ENCODE measurements around the gene SPON1. TPM values are rescaled to one million over a fixed set of nuclear protein-coding genes. Genes with fewer than 3 reads are reported as not detected.

SPON1 gene
- total and polyA plus RNA-seq, 10 of the 15 experiments (the other 5 are each of a cell fraction or from before 2014, with no cell fraction given) = 0.13 to 1.1 (median 0.18) TPM; not detected in 5

GRCh38 chr11:13923182-13923581 lies 39.3 kb upstream of the SPON1 start:
- POLR2A ChIA-PET = no interaction called here
- in situ Hi-C loops (cut with MboI) = no loop called here
- no peaks in the 10 kb centered on the region for H3K36me3 ChIP-seq (ENCODE audit: control insufficient read depth in 2 of 2, insufficient read depth in 2 of 2, low read length in 1 of 2)
- no TSS peak for BruUV-seq (replicated peaks)
- no peaks in the 10 kb centered on the region for H4K20me1 ChIP-seq (ENCODE audit: control insufficient read depth, insufficient read depth)
- H3K27ac ChIP-seq (ENCODE audit: control insufficient read depth, insufficient read depth) = no peak overlapping the region
- no peak for TF ChIP-seq RAD51 (IDR thresholded peaks at IDR 0.05)
- no peak for TF ChIP-seq CEBPZ (IDR thresholded peaks at IDR 0.05; ENCODE audit: low read depth, low read length)
- TF ChIP-seq SPI1 (IDR thresholded peaks at IDR 0.05; ENCODE audit: borderline replicate concordance, insufficient read depth, low read depth, low read length) = no peak
- no peak for TF ChIP-seq CHD4 (IDR thresholded peaks at IDR 0.05)
- no peak for TF ChIP-seq KAT2A (conservative IDR thresholded peaks at IDR 0.05; ENCODE audit: control insufficient read depth, low read depth, low read length)
- H3K4me2 ChIP-seq (ENCODE audit: control insufficient read depth, insufficient read depth) = no peak overlapping the region
- no peak overlapping the region for H3K9ac ChIP-seq (ENCODE audit: control insufficient read depth, insufficient read depth, low read length)
- intact Hi-C loops (cut with micrococcal nuclease; ENCODE audit: unreplicated experiment) = no loop called here
- no peaks in the 10 kb centered on the region for H3K4me1 ChIP-seq (ENCODE audit: control insufficient read depth, insufficient read depth, low read length)
- H3K9me3 ChIP-seq (replicated peaks; ENCODE audit: control insufficient read depth, insufficient read depth, low read length) = no peaks in the 10 kb centered on the region
- H3K79me2 ChIP-seq (ENCODE audit: control insufficient read depth, insufficient read depth, low read length) = no peaks in the 10 kb centered on the region
- CTCF ChIA-PET = no interaction called here
- FAIRE-seq (no peak), ATAC-seq (no peak), DNase-seq (ENCODE audit: low read depth, low spot score) (no peak)
- RAD21 ChIA-PET (ENCODE audit: unreplicated experiment) = no interaction called here
- no peak overlapping the region for H2AFZ ChIP-seq (ENCODE audit: control insufficient read depth, low read depth, low read length)
- no peaks in the 10 kb centered on the region for H3K27me3 ChIP-seq (replicated peaks in 1 of 2; ENCODE audit: control insufficient read depth in 2 of 2, insufficient read depth in 2 of 2, low read length in 1 of 2)
- no peak overlapping the region for H3K4me3 ChIP-seq
- 19% methylated on average over 1 of the region's 1 CpG for WGBS (ENCODE audit: insufficient coverage, insufficient replicate concordance, low lambda C conversion rate, missing lambda C conversion rate)
- SMC1A ChIA-PET (ENCODE audit: uncharacterized antibody, unreplicated experiment) = no interaction called here
